ENCODE measurements around the gene UVSSA. TPM values are rescaled to one million over a fixed set of nuclear protein-coding genes. Genes with fewer than 3 reads are reported as not detected.
"Not testable (repeated sequence)": the region's sequence is repeated elsewhere in the genome, so short reads cannot be mapped to it uniquely, and the experiment has no call there.

Gene UVSSA
- total RNA-seq, 1 donor from 2014 or later, result 22.8 TPM

DNA sequence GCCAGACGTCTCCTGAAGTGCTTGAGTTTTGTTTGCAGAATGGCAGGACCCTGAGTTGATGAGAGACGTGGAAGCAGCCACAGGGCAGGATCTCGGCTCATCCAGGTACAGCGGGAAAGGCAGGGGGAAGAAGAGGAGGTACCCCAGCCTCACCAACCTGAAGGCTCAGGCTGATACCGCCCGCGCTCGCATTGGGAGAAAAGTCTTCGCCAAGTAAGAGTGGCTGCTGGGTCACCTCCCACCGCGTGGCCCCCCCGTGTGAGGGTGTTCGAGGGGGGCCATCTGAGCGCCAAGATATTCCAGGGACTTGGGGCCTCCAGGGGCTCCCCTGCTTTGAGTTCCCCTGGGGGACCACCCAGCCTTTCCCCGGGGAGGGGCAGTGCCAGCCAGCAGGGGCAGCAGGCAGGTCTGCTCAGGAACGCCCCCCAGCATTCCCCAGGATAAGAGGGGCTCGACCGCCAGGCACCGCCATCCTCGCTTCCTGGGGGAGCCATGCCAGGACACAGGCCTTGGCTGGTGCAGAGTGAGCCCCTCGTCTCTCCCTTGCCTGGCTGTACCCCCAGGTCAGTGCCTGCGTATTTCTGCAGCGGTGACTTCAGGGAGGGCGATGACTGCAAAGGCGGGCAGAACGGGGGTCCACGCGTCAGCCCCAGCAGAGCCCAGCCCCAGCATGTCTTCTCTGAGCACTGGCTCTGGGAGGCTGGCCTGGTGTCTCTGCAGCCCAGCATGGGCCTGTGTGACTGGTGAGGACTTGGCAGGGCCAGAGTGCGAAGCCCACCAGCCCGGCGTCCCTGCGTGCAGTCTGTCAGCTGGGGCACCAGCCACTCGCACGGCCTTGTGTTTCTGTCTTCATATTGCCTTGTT, 37.0 kb downstream of the UVSSA start:
- Mint-ChIP-seq H3K9me3 (peaks cover 7% of the 10 kb centered on the region), H3K36me3 (ENCODE audit: low read depth) (peaks cover 13% of the 10 kb centered on the region), H3K27ac (ENCODE audit: unreplicated experiment) (no peak overlapping the region), H3K4me1 (peaks cover 9% of the 10 kb centered on the region), H3K27me3 (ENCODE audit: low read depth) (no peaks in the 10 kb centered on the region), H3K4me3 (no peak overlapping the region)
- DNase-seq (ENCODE audit: low read depth, low spot score), result no peak
- no peak for TF ChIP-seq CTCF (conservative IDR thresholded peaks at IDR 0.05)

GRCh38 chr4:1384675-1385372, 37.8 kb downstream of the UVSSA start:
- no peak for DNase-seq (ENCODE audit: low read depth, low spot score)
- H3K27ac Mint-ChIP-seq (ENCODE audit: unreplicated experiment), result peak overlapping the region; percentile 19
- H3K4me3 Mint-ChIP-seq, result no peak overlapping the region
- H3K4me1 Mint-ChIP-seq, result peaks cover 9% of the 10 kb centered on the region
- peaks cover 7% of the 10 kb centered on the region for H3K9me3 Mint-ChIP-seq
- H3K27me3 Mint-ChIP-seq (ENCODE audit: low read depth), result no peaks in the 10 kb centered on the region
- peaks cover 16% of the 10 kb centered on the region for H3K36me3 Mint-ChIP-seq (ENCODE audit: low read depth)
- TF ChIP-seq CTCF (conservative IDR thresholded peaks at IDR 0.05), result no peak

- Mint-ChIP-seq H3K4me1 (peaks cover 9% of the 10 kb centered on the region), H3K36me3 (ENCODE audit: low read depth) (peaks cover 19% of the 10 kb centered on the region)
- DNase-seq (ENCODE audit: low read depth, low spot score), result no peak
Observed at GRCh38 chr4:1385373-1386340, 38.6 kb downstream of the UVSSA start.

DNA sequence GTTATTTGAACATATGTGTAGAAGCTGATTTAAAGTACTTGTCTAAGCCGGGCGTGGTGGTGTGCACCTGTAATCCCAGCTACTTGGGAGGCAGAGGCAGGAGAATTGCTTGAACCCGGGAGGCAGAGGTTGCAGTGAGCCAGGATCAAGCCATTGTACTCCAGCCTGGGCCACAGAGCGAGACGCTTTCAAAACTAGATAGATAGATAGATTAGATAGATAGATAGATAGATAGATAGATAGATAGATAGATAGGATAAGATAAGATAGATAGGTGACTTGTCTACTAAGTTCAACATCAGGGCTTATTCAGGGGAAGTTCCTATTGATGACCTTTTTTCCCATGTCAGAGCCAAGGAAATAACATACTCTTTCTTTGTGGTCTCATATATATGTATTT, 46.4 kb downstream of the UVSSA start:
- H3K36me3 Mint-ChIP-seq (ENCODE audit: low read depth), result peaks cover 18% of the 10 kb centered on the region
- H3K9me3 Mint-ChIP-seq, result peaks cover 12% of the 10 kb centered on the region
- DNase-seq (ENCODE audit: low read depth, low spot score); H3K27me3 Mint-ChIP-seq (ENCODE audit: low read depth); H3K4me1 Mint-ChIP-seq; H3K27ac Mint-ChIP-seq (ENCODE audit: unreplicated experiment): not testable (repeated sequence)
- peak overlapping the region; percentile 13 for H3K4me3 Mint-ChIP-seq

More at GRCh38 chr4:1385373-1386340, 38.6 kb downstream of the UVSSA start:
- TF ChIP-seq CTCF (conservative IDR thresholded peaks at IDR 0.05), result no peak
- Mint-ChIP-seq H3K4me3 (no peak overlapping the region), H3K27ac (ENCODE audit: unreplicated experiment) (no peak overlapping the region), H3K9me3 (peaks cover 7% of the 10 kb centered on the region), H3K27me3 (ENCODE audit: low read depth) (no peaks in the 10 kb centered on the region)

DNA sequence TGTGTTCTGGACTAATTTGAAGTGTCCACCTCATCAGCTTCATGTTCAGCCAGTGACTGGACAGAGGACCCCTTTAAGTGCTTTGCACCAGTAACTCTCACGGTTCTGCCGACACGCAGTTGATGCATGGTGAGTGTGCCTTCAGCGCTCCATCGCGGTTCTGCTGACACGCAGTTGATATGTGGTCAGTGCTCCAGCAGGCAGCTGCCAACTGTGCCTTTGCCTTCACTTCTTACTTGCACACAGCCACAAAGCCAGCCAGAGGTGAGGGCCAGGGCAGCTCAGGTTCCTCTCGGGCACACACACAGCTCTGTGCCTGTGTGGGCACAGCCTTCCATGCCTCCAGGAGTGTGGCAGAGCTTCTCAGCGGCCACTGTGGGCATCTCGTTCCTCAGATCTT, 46.9 kb downstream of the UVSSA start:
- Mint-ChIP-seq H3K9me3 (peaks cover 7% of the 10 kb centered on the region), H3K36me3 (ENCODE audit: low read depth) (peaks cover 14% of the 10 kb centered on the region), H3K27me3 (ENCODE audit: low read depth) (no peaks in the 10 kb centered on the region), H3K4me3 (peak overlapping the region; percentile 13), H3K27ac (ENCODE audit: unreplicated experiment) (peak overlapping the region; percentile 23), H3K4me1 (no peaks in the 10 kb centered on the region)
- TF ChIP-seq CTCF (conservative IDR thresholded peaks at IDR 0.05), result no peak
- no peak for DNase-seq (ENCODE audit: low read depth, low spot score)

DNA sequence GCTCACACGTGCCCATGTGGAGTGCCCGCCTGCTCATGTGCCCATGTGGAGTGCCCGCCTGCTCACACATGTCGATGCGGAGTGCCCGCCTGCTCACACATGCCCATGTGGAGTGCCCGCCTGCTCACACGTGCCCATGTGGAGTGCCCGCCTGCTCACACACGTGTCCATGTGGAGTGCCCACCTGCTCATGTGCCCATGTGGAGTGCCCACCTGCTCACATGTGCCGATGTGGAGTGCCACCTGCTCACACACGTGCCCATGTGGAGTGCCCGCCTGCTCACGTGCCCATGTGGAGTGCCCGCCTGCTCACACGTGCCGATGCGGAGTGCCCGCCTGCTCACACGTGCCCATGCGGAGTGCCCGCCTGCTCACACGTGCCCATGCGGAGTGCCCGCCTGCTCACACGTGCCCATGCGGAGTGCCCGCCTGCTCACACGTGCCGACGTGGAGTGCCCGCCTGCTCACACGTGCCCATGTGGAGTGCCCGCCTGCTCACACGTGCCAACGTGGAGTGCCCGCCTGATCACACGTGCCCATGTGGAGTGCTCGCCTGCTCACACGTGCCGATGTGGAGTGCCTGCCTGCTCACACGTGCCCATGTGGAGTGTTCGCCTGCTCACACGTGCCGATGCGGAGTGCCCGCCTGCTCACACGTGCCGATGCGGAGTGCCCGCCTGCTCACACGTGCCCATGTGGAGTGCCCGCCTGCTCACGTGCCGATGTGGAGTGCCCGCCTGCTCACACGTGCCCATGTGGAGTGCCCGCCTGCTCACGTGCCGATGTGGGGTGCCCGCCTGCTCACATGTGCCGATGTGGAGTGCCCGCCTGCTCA, 47.8 kb downstream of the UVSSA start:
- not testable (repeated sequence) for H3K27ac Mint-ChIP-seq (ENCODE audit: unreplicated experiment); H3K9me3 Mint-ChIP-seq; DNase-seq (ENCODE audit: low read depth, low spot score); H3K4me1 Mint-ChIP-seq; H3K27me3 Mint-ChIP-seq (ENCODE audit: low read depth); H3K4me3 Mint-ChIP-seq
- H3K36me3 Mint-ChIP-seq (ENCODE audit: low read depth), result peaks cover 14% of the 10 kb centered on the region

- H3K27me3 Mint-ChIP-seq (ENCODE audit: low read depth); H3K4me1 Mint-ChIP-seq; H3K9me3 Mint-ChIP-seq; H3K4me3 Mint-ChIP-seq; DNase-seq (ENCODE audit: low read depth, low spot score); H3K27ac Mint-ChIP-seq (ENCODE audit: unreplicated experiment): not testable (repeated sequence)
- H3K36me3 Mint-ChIP-seq (ENCODE audit: low read depth), result peaks cover 10% of the 10 kb centered on the region
Observed at GRCh38 chr4:1395389-1395820, 48.4 kb downstream of the UVSSA start.

Data from neural crest cell (in vitro differentiated cells).